Measurements from ENCODE around the gene PRORP. TPM values are rescaled to one million over a fixed set of nuclear protein-coding genes. Genes with fewer than 3 reads are reported as not detected.

The PRORP gene
- 10 to 100 TPM in 6 of 7 donors, 1 to 10 TPM in 1; 6.7 to 30.6 (median 11.9) TPM for total RNA-seq
- polyA plus RNA-seq = 10 to 100 TPM in 1 of 2 donors, 1 to 10 TPM in 1; 9.3 to 36.4 TPM
- long read RNA-seq, donor 1, full-length matches to known transcripts = 10 of 11 reads
- long read RNA-seq, donor 1, partial matches to known transcripts = 1 of 11 reads
- long read RNA-seq, donor 1, other reads (novel, unspliced or antisense) = 0 of 11 reads
- long read RNA-seq, donor 2, full-length matches to known transcripts = 10 of 10 reads
- long read RNA-seq, donor 2, partial matches to known transcripts = 0 of 10 reads
- long read RNA-seq, donor 2, other reads (novel, unspliced or antisense) = 0 of 10 reads
- long read RNA-seq, donor 3, transcript KIAA0391-203 (8 exons, 2,611 nt) = major isoform, 7 of 14 reads
- long read RNA-seq, donor 3, partial matches to known transcripts = 4 of 14 reads
- long read RNA-seq, donor 3, other reads (novel, unspliced or antisense) = 3 of 14 reads

- TF ChIP-seq, protein P1, sequence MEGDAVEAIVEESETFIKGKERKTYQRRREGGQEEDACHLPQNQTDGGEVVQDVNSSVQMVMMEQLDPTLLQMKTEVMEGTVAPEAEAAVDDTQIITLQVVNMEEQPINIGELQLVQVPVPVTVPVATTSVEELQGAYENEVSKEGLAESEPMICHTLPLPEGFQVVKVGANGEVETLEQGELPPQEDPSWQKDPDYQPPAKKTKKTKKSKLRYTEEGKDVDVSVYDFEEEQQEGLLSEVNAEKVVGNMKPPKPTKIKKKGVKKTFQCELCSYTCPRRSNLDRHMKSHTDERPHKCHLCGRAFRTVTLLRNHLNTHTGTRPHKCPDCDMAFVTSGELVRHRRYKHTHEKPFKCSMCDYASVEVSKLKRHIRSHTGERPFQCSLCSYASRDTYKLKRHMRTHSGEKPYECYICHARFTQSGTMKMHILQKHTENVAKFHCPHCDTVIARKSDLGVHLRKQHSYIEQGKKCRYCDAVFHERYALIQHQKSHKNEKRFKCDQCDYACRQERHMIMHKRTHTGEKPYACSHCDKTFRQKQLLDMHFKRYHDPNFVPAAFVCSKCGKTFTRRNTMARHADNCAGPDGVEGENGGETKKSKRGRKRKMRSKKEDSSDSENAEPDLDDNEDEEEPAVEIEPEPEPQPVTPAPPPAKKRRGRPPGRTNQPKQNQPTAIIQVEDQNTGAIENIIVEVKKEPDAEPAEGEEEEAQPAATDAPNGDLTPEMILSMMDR (IDR thresholded peaks at IDR 0.05) = peak in 1 of 3 donors; percentile 11
- TF ChIP-seq EP300 (IDR thresholded peaks at IDR 0.05) = no peak
- peak; percentile 53 for TF ChIP-seq POLR2A (IDR thresholded peaks at IDR 0.05)
Observed at GRCh38 chr14:35121887-35122695, at the start of gene PRORP, which contains the start of gene PPP2R3C. Gene PRORP, plus strand, starts transcription at chr14:35122552. Its CDS starts 694 bp downstream, at chr14:35123246. Gene PPP2R3C, minus strand, starts transcription at chr14:35121990. Its CDS starts 31 bp downstream, at chr14:35121959.

GRCh38 chr14:35073486-35073885 lies 48.9 kb upstream of the PRORP start:
- Histone ChIP-seq H3K27ac (no peak overlapping the region), H3K27me3 (no peaks in the 10 kb centered on the region), H3K4me3 (no peak overlapping the region), H3K4me1 (ENCODE audit: insufficient read depth) (no peaks in the 10 kb centered on the region), H3K36me3 (no peaks in the 10 kb centered on the region), H3K9me3 (no peaks in the 10 kb centered on the region)
- intact Hi-C loops (cut with DNase I) = no loop called here
- TF ChIP-seq POLR2A (IDR thresholded peaks at IDR 0.05) (no peak), EP300 (IDR thresholded peaks at IDR 0.05) (no peak)
- TF ChIP-seq, protein P1 (IDR thresholded peaks at IDR 0.05) = no peak
- 82 to 91% (median 84%) methylated on average over 1 of the region's 1 CpG for WGBS, 3 donors
- no peak for DNase-seq

More at GRCh38 chr14:35121887-35122695, at the start of gene PRORP, which contains the start of gene PPP2R3C:
- Histone ChIP-seq H3K27me3 (no peaks in the 10 kb centered on the region), H3K36me3 (no peaks in the 10 kb centered on the region), H3K27ac (peak within 1 kb of the TSS; percentile 69 to 88), H3K4me3 (peak within 1 kb of the TSS; percentile 76), H3K9me3 (no peaks in the 10 kb centered on the region), H3K4me1 (ENCODE audit: insufficient read depth) (no peaks in the 10 kb centered on the region)
- 0 to 1% (median 0%) methylated on average over 57 of the region's 57 CpGs for WGBS, 3 donors
- intact Hi-C loops (cut with DNase I) = no loop called here
- DNase-seq = peak; percentile 84 to 90 (median 85)

DNA sequence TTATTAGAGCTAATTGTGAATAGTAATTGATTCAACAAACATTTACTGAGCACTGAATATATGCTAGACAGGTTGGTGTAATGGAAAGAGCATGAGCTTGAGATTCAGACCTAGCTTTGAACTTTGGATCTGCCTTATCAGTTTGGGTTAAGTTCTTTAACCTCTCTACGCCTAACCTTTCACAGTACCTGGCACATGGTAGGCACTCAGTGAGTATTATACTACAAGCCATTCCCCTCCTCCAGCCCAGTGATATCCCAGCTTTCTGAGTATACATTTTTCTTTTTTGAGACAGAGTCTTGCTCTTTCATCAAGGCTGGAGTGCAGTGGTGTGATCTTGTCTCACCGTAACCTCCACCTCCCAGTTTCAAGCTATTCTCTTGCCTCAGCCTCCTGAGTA lies 44.3 kb upstream of the PRORP start:
- H3K9me3 ChIP-seq = no peaks in the 10 kb centered on the region
- H3K27ac ChIP-seq = no peak overlapping the region
- H3K4me3 ChIP-seq = no peak overlapping the region
- no peaks in the 10 kb centered on the region for H3K27me3 ChIP-seq
- no peak for DNase-seq
- no peaks in the 10 kb centered on the region for H3K36me3 ChIP-seq
- H3K4me1 ChIP-seq (ENCODE audit: insufficient read depth) = no peaks in the 10 kb centered on the region
- TF ChIP-seq, protein P1 (IDR thresholded peaks at IDR 0.05) = no peak
- TF ChIP-seq EP300 (IDR thresholded peaks at IDR 0.05) (no peak), POLR2A (IDR thresholded peaks at IDR 0.05) (no peak)
- intact Hi-C loops (cut with DNase I) = no loop called here
- 97 to 98% (median 98%) methylated on average over 2 of the region's 2 CpGs for WGBS, 3 donors

- Histone ChIP-seq H3K9me3 (no peaks in the 10 kb centered on the region), H3K4me3 (no peak overlapping the region), H3K27me3 (no peaks in the 10 kb centered on the region), H3K4me1 (ENCODE audit: insufficient read depth) (no peaks in the 10 kb centered on the region), H3K27ac (no peak overlapping the region), H3K36me3 (no peaks in the 10 kb centered on the region)
- intact Hi-C loops (cut with DNase I) = no loop called here
- no peak for TF ChIP-seq EP300 (IDR thresholded peaks at IDR 0.05)
- TF ChIP-seq POLR2A (IDR thresholded peaks at IDR 0.05) = no peak
- TF ChIP-seq, protein P1 (IDR thresholded peaks at IDR 0.05) = no peak
- DNase-seq = no peak
- 77 to 88% (median 86%) methylated on average over 1 of the region's 1 CpG for WGBS, 3 donors
Observed at GRCh38 chr14:35079742-35080141, 42.6 kb upstream of the PRORP start.

Measured in ovary (tissue), 10 donors.